HepG2 (cell line): ENCODE results near the gene BATF. TPM values are rescaled to one million over a fixed set of nuclear protein-coding genes. Genes with fewer than 3 reads are reported as not detected.

ENCODE experiments used
- BCL6 ChIP-seq: IDR thresholded peaks from 2 replicates; pipeline ENCODE4 v1.6.1; 2016; ENCODE audit warnings: missing genetic modification reagents, missing compliant biosample characterization
- HIVEP1 ChIP-seq: sonication (generic); formaldehyde crosslinking; IDR thresholded peaks from 2 replicates; pipeline ENCODE4 v1.4.0; 2020; ENCODE audit warnings: mild to moderate bottlenecking, missing genetic modification reagents
- SMARCC2 ChIP-seq: fragments of 450-650 bp; IDR thresholded peaks from 2 replicates; pipeline ENCODE4 v1.6.1; 2017; ENCODE audit warnings: antibody characterized with exemption, mild to moderate bottlenecking
- ZFX ChIP-seq: sonication (generic); formaldehyde crosslinking; IDR thresholded peaks from 2 replicates; pipeline ENCODE4 v1.4.0; 2020; ENCODE audit warnings: mild to moderate bottlenecking, low read depth, missing genetic modification reagents, moderate library complexity
- ZNF790 ChIP-seq: sonication (generic); formaldehyde crosslinking; IDR thresholded peaks from 2 replicates; pipeline ENCODE4 v1.8.0; 2022; ENCODE audit warnings: missing genetic modification reagents, mild to moderate bottlenecking, borderline replicate concordance
- polyA plus RNA-seq, 8 experiments: library from polyadenylated mRNA; depleted of rRNA in 3 of 8; stranded (reverse) in 7 of 8; unstranded in 1 of 8; fragments of >200 nt; fragmentation: Illumina TruSeq in 4 of 8; extraction: Trizol in 4 of 8; gene quantifications; 2 replicates each; pipeline versions ENCODE4 v1.2.1 to v1.2.3, GENCODE V29; 2011 to 2016; ENCODE audit warnings: low read depth in 4 of 8, missing spikeins in 1 of 8, mixed read lengths in 1 of 8; ENCODE audit not compliant: insufficient read depth in 1 of 8
- total RNA-seq, 5 experiments: library from RNA; depleted of rRNA; stranded (reverse); fragments of >200 nt; fragmentation: Illumina TruSeq; extraction: Trizol; gene quantifications; 2 replicates each; pipeline ENCODE4 v1.2.3, GENCODE V29; 2016; ENCODE audit warnings: low read depth in 1 of 5
- TF ChIP-seq, protein P1 (sequence below): sonication (generic); formaldehyde crosslinking; IDR thresholded peaks from 2 replicates; pipeline ENCODE4 v1.5.1; 2020; ENCODE audit warnings: mild to moderate bottlenecking, missing genetic modification reagents, moderate library complexity
- TF ChIP-seq, protein P2 (sequence below): sonication (generic); formaldehyde crosslinking; IDR thresholded peaks from 2 replicates; pipeline ENCODE4 v1.4.0; 2020; ENCODE audit warnings: mild to moderate bottlenecking, missing genetic modification reagents
- TF ChIP-seq, protein P3 (sequence below): sonication (generic); formaldehyde crosslinking; IDR thresholded peaks from 2 replicates; pipeline ENCODE4 v1.4.0; 2020; ENCODE audit warnings: missing genetic modification reagents
- TF ChIP-seq, protein P4 (sequence below): sonication (generic); formaldehyde crosslinking; conservative IDR thresholded peaks from 2 replicates; pipeline ENCODE4 v1.4.0; 2020; ENCODE audit warnings: mild to moderate bottlenecking, missing genetic modification reagents, moderate library complexity
- TF ChIP-seq, protein P5 (sequence below): sonication (generic); formaldehyde crosslinking; IDR thresholded peaks from 2 replicates; pipeline ENCODE4 v1.4.0; 2020; ENCODE audit warnings: missing genetic modification reagents

BATF gene
- total and polyA plus RNA-seq, 2 of the 13 experiments (the other 11 are each of a cell fraction or from before 2014, with no cell fraction given): 0.22 to 0.37 TPM

DNA sequence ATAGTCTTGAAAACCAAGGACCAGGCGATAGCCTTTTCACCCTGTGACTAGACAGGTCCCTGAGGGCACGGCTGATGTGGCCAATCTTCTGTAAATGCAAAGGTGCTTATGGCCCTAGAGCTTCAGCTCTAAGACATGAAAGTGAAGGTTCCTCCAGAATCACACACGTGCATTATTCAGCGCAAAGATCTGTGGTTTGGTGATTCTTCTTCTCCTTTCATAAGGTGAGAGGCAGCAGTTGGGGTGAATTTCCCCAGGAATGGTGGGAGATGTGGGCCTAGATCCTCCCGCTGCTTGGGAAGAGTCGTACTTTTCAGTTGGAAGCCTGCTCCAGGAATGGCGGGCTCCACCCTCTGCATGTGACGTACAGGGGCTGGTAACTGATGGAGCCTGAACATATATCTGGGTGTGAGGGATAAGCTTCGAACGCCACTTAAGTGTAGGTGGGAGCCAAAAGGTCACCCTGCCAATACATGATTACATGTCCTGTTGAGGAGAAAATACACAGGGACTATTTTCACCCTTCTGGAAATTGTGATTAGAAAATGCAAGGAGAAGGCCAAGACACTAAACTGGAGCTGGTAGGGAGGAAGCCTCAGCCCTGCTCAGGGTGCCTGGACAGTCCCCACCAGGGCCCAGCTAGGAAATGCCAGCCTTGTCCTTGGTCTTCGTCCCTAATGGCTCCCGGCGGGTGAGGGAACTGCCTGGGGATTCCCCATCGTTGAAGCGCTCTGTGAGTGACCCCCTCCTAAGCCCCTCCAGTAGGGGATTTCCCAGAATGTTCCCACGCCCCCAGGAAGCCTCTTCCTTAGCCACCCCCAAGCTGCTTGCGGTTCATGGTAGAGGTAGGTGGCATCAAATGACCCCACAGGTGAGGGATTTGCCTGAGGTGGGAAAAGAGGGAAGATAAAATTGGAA lies 17.6 kb downstream of the BATF start (continued):
- TF ChIP-seq, protein P1, sequence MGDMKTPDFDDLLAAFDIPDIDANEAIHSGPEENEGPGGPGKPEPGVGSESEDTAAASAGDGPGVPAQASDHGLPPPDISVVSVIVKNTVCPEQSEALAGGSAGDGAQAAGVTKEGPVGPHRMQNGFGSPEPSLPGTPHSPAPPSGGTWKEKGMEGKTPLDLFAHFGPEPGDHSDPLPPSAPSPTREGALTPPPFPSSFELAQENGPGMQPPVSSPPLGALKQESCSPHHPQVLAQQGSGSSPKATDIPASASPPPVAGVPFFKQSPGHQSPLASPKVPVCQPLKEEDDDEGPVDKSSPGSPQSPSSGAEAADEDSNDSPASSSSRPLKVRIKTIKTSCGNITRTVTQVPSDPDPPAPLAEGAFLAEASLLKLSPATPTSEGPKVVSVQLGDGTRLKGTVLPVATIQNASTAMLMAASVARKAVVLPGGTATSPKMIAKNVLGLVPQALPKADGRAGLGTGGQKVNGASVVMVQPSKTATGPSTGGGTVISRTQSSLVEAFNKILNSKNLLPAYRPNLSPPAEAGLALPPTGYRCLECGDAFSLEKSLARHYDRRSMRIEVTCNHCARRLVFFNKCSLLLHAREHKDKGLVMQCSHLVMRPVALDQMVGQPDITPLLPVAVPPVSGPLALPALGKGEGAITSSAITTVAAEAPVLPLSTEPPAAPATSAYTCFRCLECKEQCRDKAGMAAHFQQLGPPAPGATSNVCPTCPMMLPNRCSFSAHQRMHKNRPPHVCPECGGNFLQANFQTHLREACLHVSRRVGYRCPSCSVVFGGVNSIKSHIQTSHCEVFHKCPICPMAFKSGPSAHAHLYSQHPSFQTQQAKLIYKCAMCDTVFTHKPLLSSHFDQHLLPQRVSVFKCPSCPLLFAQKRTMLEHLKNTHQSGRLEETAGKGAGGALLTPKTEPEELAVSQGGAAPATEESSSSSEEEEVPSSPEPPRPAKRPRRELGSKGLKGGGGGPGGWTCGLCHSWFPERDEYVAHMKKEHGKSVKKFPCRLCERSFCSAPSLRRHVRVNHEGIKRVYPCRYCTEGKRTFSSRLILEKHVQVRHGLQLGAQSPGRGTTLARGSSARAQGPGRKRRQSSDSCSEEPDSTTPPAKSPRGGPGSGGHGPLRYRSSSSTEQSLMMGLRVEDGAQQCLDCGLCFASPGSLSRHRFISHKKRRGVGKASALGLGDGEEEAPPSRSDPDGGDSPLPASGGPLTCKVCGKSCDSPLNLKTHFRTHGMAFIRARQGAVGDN: peak; percentile 54
- TF ChIP-seq ZFX (peak; percentile 19; the same call in 1 of the 2 replicates), SMARCC2 (no peak), HIVEP1 (CRISPR knock-in tag) (peak; percentile 94), BCL6 (0 out of 2 replicates have a peak, but pooled peaks have one; percentile 24), ZNF790 (no peak)
- TF ChIP-seq, protein P2, sequence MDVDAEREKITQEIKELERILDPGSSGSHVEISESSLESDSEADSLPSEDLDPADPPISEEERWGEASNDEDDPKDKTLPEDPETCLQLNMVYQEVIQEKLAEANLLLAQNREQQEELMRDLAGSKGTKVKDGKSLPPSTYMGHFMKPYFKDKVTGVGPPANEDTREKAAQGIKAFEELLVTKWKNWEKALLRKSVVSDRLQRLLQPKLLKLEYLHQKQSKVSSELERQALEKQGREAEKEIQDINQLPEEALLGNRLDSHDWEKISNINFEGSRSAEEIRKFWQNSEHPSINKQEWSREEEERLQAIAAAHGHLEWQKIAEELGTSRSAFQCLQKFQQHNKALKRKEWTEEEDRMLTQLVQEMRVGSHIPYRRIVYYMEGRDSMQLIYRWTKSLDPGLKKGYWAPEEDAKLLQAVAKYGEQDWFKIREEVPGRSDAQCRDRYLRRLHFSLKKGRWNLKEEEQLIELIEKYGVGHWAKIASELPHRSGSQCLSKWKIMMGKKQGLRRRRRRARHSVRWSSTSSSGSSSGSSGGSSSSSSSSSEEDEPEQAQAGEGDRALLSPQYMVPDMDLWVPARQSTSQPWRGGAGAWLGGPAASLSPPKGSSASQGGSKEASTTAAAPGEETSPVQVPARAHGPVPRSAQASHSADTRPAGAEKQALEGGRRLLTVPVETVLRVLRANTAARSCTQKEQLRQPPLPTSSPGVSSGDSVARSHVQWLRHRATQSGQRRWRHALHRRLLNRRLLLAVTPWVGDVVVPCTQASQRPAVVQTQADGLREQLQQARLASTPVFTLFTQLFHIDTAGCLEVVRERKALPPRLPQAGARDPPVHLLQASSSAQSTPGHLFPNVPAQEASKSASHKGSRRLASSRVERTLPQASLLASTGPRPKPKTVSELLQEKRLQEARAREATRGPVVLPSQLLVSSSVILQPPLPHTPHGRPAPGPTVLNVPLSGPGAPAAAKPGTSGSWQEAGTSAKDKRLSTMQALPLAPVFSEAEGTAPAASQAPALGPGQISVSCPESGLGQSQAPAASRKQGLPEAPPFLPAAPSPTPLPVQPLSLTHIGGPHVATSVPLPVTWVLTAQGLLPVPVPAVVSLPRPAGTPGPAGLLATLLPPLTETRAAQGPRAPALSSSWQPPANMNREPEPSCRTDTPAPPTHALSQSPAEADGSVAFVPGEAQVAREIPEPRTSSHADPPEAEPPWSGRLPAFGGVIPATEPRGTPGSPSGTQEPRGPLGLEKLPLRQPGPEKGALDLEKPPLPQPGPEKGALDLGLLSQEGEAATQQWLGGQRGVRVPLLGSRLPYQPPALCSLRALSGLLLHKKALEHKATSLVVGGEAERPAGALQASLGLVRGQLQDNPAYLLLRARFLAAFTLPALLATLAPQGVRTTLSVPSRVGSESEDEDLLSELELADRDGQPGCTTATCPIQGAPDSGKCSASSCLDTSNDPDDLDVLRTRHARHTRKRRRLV (CRISPR knock-in tag): no peak
- TF ChIP-seq, protein P3, sequence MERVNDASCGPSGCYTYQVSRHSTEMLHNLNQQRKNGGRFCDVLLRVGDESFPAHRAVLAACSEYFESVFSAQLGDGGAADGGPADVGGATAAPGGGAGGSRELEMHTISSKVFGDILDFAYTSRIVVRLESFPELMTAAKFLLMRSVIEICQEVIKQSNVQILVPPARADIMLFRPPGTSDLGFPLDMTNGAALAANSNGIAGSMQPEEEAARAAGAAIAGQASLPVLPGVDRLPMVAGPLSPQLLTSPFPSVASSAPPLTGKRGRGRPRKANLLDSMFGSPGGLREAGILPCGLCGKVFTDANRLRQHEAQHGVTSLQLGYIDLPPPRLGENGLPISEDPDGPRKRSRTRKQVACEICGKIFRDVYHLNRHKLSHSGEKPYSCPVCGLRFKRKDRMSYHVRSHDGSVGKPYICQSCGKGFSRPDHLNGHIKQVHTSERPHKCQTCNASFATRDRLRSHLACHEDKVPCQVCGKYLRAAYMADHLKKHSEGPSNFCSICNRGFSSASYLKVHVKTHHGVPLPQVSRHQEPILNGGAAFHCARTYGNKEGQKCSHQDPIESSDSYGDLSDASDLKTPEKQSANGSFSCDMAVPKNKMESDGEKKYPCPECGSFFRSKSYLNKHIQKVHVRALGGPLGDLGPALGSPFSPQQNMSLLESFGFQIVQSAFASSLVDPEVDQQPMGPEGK (CRISPR knock-in tag): peak; percentile 61; the same call in 1 of the 2 replicates
- TF ChIP-seq, protein P4, sequence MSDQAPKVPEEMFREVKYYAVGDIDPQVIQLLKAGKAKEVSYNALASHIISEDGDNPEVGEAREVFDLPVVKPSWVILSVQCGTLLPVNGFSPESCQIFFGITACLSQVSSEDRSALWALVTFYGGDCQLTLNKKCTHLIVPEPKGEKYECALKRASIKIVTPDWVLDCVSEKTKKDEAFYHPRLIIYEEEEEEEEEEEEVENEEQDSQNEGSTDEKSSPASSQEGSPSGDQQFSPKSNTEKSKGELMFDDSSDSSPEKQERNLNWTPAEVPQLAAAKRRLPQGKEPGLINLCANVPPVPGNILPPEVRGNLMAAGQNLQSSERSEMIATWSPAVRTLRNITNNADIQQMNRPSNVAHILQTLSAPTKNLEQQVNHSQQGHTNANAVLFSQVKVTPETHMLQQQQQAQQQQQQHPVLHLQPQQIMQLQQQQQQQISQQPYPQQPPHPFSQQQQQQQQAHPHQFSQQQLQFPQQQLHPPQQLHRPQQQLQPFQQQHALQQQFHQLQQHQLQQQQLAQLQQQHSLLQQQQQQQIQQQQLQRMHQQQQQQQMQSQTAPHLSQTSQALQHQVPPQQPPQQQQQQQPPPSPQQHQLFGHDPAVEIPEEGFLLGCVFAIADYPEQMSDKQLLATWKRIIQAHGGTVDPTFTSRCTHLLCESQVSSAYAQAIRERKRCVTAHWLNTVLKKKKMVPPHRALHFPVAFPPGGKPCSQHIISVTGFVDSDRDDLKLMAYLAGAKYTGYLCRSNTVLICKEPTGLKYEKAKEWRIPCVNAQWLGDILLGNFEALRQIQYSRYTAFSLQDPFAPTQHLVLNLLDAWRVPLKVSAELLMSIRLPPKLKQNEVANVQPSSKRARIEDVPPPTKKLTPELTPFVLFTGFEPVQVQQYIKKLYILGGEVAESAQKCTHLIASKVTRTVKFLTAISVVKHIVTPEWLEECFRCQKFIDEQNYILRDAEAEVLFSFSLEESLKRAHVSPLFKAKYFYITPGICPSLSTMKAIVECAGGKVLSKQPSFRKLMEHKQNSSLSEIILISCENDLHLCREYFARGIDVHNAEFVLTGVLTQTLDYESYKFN (CRISPR knock-in tag): peak; percentile 63; the same call in 1 of the 2 replicates
- TF ChIP-seq, protein P5, sequence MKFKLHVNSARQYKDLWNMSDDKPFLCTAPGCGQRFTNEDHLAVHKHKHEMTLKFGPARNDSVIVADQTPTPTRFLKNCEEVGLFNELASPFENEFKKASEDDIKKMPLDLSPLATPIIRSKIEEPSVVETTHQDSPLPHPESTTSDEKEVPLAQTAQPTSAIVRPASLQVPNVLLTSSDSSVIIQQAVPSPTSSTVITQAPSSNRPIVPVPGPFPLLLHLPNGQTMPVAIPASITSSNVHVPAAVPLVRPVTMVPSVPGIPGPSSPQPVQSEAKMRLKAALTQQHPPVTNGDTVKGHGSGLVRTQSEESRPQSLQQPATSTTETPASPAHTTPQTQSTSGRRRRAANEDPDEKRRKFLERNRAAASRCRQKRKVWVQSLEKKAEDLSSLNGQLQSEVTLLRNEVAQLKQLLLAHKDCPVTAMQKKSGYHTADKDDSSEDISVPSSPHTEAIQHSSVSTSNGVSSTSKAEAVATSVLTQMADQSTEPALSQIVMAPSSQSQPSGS (CRISPR knock-in tag): no peak
